Ammon's horn (tissue), 1 donor: ENCODE results near the gene SYNJ1.
"Not testable (repeated sequence)": the region's sequence is repeated elsewhere in the genome, so short reads cannot be mapped to it uniquely, and the experiment has no call there.

Experiments used
- DNase-seq: peaks from one replicate; pipeline ENCODE4 v3.0.0-alpha.2; 2016; ENCODE audit warnings: low spot score

Gene SYNJ1

DNA sequence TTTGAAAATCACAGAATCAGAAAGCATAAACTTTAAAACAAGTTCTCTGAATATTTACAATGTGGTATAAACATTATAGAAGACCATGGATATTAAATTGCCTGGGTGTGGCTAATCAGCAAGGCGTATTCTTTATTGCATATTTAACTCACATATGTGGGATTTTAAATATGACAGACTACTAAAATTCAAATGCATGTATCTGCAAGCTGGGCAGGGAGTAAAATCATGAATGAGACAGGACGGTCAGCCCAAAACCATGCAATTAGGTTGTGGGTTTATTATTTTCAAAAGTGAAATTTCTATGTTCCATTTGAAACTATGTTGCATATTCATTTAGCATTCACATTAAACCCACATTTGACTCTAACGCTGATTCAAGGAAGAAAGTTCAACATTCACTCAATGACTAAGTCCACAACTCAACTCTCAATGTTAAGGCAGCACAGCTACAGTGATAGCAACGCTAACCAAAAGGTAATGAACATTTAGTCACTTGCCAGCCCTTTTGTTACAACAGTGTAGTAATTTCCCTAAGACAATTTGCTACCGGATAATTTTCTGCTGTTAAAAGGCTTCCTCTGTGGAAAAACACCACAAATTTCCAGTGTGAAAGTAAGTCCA, 6.3 kb upstream of the SYNJ1 start:
- no peak for DNase-seq

DNA sequence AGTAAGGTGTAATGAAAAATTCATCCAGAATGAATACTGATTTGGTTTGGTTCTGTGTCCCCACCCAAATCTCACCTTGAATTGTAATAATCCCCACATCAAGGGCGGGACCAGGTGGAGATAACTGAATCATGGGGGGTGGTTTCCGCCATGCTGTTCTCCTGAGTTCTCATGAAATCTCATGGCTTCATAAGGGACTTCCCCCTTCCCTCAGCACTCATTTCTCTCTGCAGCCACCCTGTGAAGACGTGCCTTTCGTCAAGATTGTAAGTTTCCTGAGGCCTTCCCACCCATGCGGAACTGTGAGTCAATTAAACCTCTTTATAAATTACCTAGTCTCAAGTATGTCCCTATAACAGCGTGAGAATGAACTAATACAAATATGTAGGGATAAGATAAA, 5.5 kb upstream of the SYNJ1 start:
- no peak for DNase-seq

DNA sequence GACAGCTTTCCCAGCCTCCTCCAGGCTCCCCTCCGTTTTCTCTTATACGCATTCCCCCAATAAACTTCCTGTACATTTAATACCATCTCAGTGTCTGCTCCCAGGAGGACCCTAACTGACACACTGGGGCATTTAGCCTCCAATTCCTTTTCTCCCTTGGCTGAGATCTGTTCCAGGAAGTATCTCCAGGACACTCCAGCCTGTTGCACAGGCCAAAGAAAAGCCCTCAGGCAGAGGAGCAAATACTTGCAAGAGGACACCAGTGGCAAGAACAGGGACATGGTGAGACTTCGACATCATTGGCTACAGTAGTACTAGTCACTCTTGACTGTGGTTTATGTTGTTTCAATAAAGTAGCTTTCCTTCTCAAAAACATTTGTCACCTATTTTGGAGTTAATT, 4.7 kb upstream of the SYNJ1 start:
- no peak for DNase-seq

DNA sequence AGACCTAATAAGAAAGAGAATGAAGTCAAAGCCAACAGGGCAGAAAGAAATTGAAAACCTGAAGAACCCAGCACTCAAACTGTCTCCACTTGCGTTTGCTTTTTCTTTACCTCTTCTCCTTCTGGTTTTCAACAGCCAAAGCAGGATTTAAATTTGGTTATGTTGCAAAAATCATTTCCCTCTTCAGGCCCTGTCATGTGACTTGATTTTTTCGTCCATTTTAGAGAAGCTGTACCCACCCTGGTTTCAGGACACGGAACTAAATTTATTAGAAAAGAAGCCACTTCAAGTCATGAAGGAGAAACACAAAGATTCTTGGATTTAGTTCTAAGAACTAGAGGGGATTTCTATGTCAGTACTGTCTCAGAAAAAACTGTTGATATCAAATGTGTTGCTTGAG, 1.0 kb upstream of the SYNJ1 start:
- DNase-seq = no peak

DNA sequence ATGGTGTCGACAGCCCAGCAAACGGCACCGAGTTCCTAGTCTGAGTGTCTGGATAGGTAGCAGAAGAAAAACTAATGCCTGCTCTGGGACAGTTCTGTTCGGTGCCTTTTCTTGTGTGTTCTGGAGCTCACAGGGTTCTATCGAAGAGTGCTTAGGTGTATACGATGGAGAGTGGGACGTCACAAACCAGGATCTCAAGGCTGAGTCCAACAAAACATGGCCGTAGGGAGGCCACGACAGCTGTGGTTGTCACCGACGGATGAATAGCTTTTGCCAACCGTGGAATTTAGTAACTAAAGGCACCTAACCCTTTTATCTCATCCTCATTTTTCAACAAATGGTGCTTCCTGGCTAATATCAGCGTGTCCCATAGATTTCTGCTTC, 635 bp upstream of the SYNJ1 start:
- no peak for DNase-seq

DNA sequence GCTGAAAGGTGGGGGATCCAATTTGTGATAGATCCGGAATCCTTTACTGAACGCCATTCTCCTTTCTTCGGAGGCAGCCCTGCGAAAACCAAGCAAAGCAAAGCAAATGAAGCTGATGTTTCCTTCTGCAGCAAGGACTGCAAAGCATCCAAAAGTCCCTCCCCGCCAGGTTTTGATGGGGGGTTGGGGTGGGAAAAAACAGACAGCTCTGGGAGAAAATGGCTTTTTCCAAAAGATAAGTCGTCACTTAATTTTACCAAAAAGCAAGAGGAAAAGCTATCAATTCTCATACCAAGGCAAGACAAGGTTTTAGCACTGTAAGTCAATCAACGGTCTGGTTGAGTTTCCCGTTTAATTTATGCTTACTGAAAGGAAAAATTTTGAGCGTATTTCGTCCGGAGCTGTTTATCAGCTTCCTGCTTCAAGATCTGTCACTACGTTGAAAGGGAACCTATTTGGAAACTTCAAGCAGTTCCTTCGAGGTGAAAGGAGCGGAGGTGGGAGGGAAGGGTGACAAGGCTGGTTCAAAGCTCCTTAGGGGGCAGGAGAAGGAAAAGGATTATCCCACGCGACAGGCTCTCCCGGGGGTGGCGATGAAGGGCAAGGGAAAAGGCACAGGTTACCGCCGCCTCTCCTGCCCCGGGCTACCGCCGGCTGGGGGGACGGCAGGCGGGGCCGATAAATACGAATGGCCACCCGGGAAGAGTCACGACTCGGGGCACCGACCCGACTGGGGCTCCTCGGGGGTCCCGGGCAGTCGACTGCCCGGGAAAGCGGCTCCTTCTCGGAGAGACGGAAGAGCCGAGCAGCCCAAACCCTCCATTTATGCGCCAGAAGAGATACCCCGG, 750 bp downstream of the SYNJ1 start:
- DNase-seq = peak; percentile 43

DNA sequence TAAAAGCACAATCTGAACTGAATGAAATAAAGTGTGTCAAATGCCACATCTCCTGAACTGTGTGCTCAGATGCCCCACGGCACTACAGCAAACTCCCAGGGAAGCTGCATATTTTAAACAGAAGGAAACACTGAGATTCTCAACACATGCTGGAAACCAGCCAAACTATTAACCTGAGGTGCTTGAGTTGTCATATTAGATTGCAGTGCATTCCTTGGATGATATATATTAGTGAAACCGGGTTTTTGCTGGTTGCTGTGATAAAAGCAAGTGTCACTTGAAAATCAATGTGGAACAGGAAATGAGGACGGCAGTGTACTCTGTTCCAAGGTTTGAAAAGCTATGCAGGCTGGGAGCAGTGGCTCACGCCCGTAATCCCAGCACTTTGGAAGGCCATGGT, 8.7 kb downstream of the SYNJ1 start:
- no peak for DNase-seq

DNA sequence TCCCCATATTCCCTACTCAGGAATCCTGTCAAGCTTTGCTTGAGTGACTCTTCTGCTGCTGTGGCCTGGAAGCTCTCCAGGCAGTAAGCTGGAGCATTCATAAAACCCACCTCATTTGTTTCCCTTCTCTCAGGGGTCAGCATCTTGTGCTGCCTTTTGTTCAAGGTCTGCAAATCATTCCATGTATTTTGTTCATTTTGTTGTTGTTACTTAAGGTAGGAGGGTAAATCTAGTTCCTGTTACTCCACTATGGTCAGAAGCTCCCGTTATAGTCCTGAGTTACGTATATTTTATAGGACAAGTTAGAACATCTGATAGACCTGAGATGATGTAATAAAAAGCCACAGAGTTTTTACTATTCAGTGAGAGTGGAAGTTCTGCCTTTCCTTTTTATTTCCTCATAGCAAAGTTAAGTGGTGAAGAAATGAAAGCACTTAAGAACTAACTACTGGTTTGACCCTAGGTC, 9.9 kb downstream of the SYNJ1 start:
- DNase-seq = no peak

DNA sequence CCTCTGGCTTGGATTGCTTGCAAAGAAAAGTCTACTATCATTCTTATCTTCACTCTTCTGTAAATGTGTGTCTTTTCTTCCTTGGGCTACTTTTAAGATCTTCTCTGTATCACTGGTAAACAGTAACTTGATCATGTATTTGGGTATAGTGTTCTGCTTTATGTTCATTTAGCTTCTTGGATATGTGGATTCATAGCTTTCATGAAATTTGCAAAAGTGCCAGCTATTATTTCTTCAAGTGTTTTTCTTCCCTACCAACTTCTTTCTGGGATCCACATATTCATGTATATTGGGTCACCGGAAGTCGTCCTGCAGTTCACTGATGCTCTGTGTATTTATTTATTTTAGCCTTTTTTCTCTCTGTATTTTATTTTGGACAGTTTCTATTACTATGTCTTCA, 11.3 kb downstream of the SYNJ1 start:
- DNase-seq = no peak

DNA sequence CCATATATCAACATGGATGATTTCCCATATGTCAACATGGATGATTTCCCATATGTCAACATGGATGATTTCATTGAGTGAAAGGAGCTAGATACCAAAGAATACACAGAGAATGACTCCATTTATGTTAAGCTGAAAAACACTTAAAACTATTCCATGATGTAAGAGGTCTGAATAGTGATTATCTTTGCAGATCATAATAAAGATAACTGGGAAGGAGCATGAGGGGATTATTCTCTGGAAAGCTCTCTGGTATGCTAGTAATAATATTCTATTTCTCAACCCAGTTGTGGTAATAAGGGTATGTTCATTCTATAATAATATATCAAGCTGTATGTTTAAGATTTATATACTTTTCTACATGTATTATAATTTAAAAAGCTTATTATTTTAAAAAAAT, 14.1 kb downstream of the SYNJ1 start:
- DNase-seq = no peak

DNA sequence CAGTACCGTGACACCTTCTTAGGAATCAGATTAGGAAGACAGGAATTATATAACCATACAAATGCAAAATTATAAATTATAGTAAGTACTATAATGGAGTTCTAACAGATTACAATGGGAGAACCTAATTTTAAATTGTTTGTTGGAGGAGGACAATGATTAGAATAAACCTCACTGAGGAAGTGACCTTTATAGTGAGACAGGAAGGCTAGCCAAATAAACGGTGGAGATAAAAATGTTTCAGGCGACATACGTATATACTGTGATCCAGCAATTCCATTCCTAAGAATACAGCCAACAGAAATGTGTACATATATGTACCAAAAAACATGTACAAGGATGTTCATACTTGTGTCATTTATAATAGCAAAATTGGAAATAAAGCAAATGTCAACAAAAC, 15.2 kb downstream of the SYNJ1 start:
- no peak for DNase-seq

DNA sequence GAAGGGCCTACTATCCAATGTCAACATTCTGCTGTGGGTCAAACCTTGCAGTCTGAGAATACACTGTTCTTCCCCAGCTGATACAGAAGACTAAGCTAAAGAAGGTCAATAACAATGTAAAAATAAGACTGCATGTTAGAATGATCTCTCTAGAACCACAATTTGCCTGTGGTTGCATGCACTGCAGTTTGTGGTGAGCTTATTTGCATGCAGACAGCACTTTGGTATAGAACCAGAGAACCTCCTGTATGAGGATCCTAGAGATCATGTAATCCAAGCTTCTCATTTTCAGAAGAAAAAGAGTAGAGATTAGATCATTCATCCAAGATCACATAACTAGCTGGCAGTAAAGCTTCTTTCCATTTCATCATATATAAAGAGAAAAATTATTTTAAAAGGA, 15.8 kb downstream of the SYNJ1 start:
- no peak for DNase-seq

DNA sequence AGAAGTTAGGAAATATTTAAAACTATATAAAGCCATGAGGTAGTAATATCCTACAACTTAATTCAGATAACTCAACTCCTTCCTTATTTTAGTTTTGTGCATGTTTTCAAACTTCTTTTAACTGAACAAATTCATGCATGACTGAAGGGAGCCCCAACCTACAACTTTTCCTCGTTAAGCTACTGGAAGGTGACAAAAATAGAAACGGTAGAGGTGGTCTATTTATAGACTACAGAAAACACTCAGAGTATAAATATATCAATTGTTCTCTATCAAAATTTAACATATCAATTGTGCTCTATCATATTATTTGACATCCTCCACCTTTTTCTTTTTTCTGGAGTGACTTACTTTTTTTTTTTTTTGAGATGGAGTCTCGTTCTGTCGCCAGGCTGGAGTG, 16.8 kb downstream of the SYNJ1 start:
- DNase-seq = no peak

DNA sequence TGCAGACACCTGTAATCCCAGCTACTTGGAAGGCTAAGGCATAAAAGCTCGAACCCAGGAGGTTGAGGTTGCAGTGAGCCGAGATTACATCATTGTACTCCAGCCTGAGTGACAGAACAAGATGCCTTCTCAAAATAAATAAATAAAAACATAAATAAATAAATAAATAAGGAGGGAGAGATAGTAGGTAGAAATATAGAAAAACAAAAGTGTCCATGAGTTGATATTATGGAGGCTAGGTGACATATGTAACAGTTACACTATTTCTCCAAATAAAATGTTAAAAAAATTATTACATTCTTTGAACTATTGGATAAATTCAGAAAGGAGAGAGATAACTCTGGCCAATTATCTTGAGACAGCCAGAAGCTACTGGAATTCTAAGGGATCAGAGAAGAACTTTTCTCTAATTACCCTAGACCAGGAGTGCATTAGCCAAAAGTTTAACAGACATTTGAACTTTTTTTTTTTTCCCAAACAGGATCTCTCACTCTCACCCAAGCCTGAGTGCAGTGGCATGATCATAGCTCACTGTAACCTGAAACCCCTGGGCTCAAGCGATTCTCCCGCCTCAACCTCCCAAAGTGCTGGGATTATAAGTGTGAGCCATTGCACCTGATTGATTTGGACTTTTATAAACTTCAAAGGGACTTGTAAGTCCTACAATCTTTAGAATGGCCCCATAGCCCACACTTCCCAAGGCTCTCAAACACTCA, 17.6 kb downstream of the SYNJ1 start:
- DNase-seq = no peak

DNA sequence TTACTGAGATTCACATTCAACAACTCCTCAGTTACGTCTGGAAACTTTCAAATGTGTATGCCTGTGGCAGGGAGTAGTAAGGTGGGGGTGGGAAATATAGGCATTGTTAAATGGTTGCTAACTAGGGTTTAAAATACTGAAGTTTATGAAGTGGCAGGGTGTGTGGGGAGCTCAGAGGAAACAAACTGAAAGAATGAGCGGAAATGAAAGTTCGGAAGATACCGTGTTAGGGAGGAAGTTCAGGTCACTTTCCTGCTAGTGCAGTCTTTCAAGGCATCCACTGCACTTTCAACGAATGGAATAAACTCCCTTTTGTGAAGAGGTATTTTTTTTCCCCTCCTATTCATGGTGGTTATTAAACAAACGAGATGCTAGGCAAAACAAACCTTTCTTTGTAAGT, 19.7 kb downstream of the SYNJ1 start:
- no peak for DNase-seq

DNA sequence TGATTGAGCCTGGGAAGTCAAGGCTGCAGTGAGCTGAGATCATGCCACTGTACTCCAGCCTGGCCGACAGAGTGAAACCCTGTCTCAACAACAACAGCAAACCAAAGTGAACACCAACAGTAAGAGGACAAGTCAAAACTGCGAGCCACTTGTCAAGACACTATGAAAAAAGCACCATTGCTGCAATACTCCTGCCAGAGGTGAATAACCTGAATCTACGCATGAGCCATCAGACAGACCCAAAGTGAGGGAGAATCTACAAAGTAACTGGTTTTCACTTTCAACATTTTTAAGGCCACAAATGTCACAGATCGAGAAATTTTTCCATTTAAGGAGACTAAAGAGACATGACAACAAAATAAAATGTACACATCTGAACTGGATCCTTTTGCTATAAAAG, 21.9 kb downstream of the SYNJ1 start:
- no peak for DNase-seq

DNA sequence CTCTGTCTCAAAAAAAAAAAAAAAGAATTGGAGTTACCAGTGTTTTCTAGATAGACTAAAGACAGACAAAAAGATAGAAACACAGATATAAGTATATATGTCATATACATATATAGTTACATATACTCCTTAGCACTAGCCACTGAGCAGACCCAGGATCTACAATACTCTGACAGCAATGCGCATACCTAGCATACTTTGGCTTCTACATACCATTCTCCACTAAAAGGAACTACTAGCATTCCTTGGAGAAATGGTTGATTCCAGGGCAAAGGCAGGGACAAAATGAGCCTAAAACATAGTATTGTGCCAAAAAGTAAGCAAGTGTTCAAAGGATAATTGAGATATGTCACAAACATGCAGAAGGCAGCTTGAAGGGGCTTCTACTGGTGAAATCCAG, 22.7 kb downstream of the SYNJ1 start:
- DNase-seq = no peak

DNA sequence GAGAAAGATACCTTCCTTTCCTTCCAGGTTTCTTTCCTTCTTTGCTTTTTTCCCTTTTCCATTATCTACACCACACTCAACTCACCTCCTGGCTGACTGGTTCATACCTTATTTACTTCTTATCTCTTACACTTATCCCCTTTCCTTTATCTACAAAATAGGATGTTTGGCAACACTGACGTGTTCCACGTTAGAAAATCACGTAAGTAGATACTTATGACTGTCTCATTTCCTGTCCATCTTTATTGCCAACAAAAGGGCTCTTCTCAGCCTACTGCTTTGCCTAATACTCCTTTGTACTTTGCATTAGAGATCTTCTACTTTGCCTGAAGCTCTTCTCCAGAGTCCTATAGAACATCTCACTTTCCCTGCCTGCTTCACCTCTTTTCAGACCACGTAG, 25.1 kb downstream of the SYNJ1 start:
- no peak for DNase-seq

DNA sequence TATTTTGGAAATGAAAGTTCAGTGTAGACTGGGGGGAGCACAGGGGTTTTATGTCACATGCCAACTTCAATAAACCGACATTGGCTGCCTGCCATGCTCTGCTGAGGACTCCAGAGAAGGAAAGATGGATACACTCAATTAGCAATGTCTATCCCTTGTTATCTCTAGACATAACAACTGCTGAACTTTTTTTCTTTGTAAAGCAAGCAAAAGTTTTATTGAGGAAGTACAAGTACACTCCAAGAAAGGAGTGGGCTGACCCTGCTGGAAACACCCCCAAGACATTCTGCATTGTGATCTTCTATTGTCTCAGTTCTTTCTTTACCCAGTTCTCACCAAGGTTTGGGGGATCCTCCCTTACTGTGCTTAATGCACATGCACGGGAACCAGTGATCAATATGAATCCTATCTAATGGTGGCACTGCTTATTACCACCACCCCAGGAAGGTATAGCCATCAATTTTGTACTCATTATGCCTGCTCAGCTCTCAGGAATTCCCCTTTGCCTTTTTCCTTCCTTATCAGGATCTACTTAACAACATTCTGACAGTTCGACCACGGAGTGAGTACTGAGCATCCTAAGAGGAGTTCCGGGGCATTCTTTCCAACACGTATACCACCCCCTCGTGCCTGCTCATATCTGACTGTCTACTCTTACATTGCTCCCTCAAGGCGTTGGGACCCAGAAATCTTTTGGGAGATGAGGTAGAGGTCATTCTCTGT, 28.7 kb downstream of the SYNJ1 start:
- DNase-seq = no peak

DNA sequence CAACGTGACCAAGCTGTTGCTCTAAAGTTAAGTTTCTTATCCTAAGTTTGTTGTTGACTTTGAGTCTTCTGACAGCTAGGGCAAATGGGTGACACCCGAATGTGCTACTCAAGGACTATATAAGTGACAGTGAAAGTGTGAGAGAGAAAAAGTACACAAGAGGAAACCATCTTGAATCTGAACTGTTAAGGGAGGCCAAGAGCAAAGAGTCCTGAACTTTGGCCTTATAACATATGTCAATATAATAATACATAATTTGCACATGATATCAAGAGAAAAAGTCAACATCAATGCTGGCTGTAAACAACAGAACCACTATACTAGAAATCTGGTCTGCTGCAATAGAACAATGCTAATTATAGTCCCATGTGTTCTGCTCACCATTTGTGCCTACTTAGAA, 29.5 kb downstream of the SYNJ1 start:
- DNase-seq = peak; percentile 5

DNA sequence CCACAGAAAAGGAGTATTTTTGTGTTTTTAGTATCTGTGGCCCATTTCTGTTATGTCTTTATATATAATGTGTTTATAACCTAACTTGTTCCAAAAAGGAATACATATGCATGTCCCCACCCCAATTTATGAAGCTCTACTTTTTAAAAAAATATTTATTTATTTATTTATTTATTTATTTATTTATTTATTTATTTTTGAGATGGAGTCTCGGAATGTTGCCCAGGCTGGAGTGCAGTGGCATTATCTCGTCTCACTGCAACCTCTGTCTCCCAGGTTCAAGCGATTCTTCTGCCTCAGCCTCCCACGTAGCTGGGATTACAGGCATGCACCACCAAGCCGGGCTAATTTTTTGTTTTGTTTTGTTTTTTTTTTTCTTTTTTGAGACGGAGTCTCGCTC, 32.3 kb downstream of the SYNJ1 start:
- not testable (repeated sequence) for DNase-seq

DNA sequence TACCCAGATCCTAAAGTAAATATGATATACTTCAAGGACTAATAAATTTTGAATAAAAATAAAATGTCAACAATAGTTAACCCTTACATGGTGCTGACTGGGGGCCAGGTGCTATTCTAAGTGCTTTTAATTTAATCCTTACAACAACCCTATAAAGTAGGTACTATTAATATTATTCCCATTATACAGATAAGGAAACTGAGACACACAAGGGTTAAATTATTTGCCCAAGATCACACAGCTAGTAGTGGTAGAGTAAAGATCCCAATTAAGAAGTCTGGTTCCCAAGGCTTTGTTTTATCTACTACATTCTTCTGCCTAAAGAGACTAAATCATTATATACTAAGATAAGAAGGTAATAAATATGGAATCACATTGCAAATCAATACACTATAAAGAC, 34.2 kb downstream of the SYNJ1 start:
- no peak for DNase-seq

DNA sequence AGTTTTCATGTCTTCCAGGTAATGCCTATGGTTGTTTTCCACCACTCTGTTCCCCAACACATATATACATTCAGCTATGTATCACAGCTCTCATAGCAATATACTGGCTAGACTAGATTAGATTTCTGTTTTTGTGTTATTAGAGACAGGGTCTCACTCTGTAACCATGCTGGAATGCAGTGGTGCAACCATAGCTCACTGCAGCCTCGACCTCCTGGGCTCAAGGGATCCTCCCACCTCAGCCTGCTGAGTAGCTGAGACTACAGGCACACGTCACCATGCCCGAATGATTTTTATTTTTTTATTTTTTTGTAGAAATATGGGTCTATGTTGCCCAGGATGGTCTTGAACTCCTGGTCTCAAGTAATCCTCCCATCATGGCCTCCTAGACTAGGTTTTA, 37.7 kb downstream of the SYNJ1 start:
- DNase-seq = no peak
